Stimulated activated CD4-positive, alpha-beta T cell treated with anti-CD3 and anti-CD28 coated beads, Interleukin-1b, Interleukin-23, amount 100 ng/mL, for 1 hour (primary cell): ENCODE data around the gene RPS6KA6.

Experiments
- DNase-seq, 2 donors: peaks; one replicate each; pipeline ENCODE4 v3.0.0-alpha.2; 2020; ENCODE audit warnings: low read depth in 2 of 2

The RPS6KA6 gene

GRCh38 chrX:84187533-84188319 is at the start of gene RPS6KA6:
TSS of gene RPS6KA6 (minus strand) at chrX:84188199. CDS start at chrX:84187899, 300 bp downstream.
- DNase-seq = no peak

GRCh38 chrX:84224741-84225140 is 36.7 kb upstream of the RPS6KA6 start:
- DNase-seq = no peak

GRCh38 chrX:84223261-84223660 is 35.3 kb upstream of the RPS6KA6 start:
- no peak for DNase-seq

- no peak for DNase-seq
Measured at GRCh38 chrX:84221181-84221580, 33.2 kb upstream of the RPS6KA6 start.

- no peak for DNase-seq
Measured at GRCh38 chrX:84219551-84219950, 31.6 kb upstream of the RPS6KA6 start.

- no peak for DNase-seq
Measured at GRCh38 chrX:84218726-84219125, 30.7 kb upstream of the RPS6KA6 start.

- no peak for DNase-seq
Measured at GRCh38 chrX:84216881-84217280, 28.9 kb upstream of the RPS6KA6 start.

- no peak for DNase-seq
Measured at GRCh38 chrX:84216406-84216805, 28.4 kb upstream of the RPS6KA6 start.

- no peak for DNase-seq
Measured at GRCh38 chrX:84205276-84205675, 17.3 kb upstream of the RPS6KA6 start.

GRCh38 chrX:84199688-84200087 is 11.7 kb upstream of the RPS6KA6 start:
- no peak for DNase-seq

- no peak for DNase-seq
Measured at GRCh38 chrX:84197550-84197949, 9.6 kb upstream of the RPS6KA6 start.

- no peak for DNase-seq
Measured at GRCh38 chrX:84192006-84192405, 4.0 kb upstream of the RPS6KA6 start.

GRCh38 chrX:84189125-84189524 is 1.1 kb upstream of the RPS6KA6 start:
- no peak for DNase-seq

GRCh38 chrX:84188320-84188834 is 378 bp upstream of the RPS6KA6 start:
- no peak for DNase-seq

GRCh38 chrX:84186603-84187532 is 1.1 kb downstream of the RPS6KA6 start:
- DNase-seq = no peak

GRCh38 chrX:84182516-84182915 is 5.5 kb downstream of the RPS6KA6 start:
- no peak for DNase-seq

GRCh38 chrX:84175958-84176357 is 12.0 kb downstream of the RPS6KA6 start:
- no peak for DNase-seq

GRCh38 chrX:84175274-84175673 is 12.7 kb downstream of the RPS6KA6 start:
- DNase-seq = no peak

- no peak for DNase-seq
Measured at GRCh38 chrX:84174348-84174747, 13.7 kb downstream of the RPS6KA6 start.

- DNase-seq = no peak
Measured at GRCh38 chrX:84170931-84171330, 17.1 kb downstream of the RPS6KA6 start.

GRCh38 chrX:84168574-84168973 is 19.4 kb downstream of the RPS6KA6 start:
- no peak for DNase-seq

- no peak for DNase-seq
Measured at GRCh38 chrX:84168095-84168494, 19.9 kb downstream of the RPS6KA6 start.

- DNase-seq = no peak
Measured at GRCh38 chrX:84165711-84166110, 22.3 kb downstream of the RPS6KA6 start.
